NCI-H1417 treated with DMSO at 0.1 percent for 48 hours (cell line): ENCODE results near the gene PRM1.

Source experiments
- DNase-seq: peaks from one replicate; lab custom pipeline; 2025; lab: John Stamatoyannopoulos, UW

Gene PRM1

DNA sequence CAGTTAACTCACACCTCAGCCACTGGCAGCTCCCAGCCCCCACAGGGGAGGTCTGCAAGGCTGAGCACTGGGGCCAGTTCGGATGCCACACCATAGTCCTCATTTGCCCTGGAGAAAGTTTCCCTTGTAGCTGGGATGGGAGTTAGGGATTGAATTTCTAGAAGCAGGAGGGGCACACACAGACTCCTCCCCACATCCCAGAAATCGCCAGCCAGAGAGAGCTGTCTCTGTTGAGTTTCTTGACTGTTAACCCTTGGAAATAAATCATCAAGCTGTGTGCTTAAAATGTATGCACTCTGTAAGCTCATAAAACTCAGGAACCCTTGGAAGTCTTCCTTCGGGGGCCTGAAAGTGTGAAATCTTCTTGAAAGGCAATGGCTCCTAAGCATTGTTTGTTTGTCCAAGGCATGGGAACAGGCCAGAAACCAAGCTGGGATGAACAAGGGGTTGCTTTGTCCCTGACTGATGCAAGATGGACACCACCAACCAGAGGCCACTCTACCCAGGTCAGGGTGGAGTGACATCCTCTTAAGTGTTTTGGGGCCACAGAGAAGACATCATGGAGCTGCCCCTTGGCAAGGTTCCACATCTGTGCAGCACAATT lies 7.3 kb downstream of the PRM1 start:
- DNase-seq: no peak

GRCh38 chr16:11272921-11273720 lies 8.0 kb downstream of the PRM1 start, which contains the start of gene PRM3:
PRM3 (minus strand) TSS chr16:11273629; CDS start chr16:11273595, 34 bp downstream.
- no peak for DNase-seq

DNA sequence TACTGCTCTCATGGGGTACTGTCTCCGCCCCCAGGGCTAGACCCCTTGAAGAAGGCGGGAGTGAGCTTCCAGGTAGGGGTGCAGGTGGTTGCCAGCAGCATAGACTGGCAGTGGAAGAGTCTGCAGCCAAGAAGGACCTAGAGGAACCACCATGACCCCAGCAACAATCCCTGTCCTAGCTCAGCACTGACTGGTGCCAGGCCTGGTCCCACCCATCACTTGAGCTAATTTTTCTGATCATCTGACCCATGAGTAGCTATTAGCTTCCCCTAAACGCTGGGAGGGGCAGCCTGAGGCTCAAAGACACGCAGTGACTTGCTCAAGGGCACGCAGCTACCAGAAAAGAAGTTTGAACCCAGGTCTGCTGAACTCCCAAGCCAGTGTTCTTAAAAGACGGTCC lies 8.6 kb downstream of the PRM1 start:
- no peak for DNase-seq

GRCh38 chr16:11271610-11272009 lies 9.5 kb downstream of the PRM1 start:
- DNase-seq: no peak

DNA sequence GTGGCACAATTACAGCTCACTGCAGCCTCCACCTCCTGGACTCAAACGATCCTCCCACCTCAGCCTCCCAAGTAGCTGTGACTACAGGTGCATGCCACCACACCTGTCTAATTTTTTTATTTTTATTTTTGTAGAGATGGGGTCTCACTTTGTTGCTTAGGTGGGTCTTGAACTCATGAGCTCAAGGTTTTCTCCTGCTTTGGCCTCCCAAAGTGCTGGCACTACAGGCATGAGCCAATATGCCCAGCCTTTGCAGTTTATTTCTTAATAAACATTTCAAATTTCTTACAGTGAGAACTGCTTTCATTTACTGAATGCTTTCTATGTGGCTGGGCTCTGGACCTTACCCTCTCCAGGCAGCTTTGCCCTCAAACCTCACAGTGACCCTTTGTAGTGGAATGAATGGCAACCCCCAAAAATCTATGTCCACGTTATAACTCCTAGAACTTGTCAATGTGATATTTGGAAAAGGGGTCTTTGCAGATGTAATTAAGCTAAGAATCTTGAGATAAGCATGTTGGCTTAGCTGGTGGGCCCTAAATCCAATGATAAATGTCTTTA lies 10.4 kb downstream of the PRM1 start:
- no peak for DNase-seq

DNA sequence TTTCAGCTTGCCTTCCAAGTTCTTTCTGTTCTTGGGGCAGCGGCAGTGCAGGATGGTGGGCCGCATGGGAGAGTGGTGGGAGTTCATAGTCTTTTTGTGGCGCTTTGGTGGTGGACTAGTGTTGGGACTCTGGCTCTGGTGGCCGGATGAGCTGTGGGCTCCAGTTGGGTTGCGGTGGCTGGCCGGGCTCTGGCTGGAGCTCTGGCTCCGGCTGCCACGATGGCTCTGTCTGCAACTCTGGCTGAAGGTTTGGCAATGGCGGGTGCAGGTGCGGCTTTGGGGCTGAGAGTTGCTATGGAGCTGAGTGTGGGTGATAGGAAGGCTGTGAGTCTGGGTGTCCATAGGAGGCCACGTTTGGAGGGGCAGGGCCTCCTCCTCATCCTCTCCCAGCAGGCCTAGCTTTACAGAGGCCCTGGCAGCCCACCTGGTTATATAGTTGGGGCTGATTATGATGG lies 12.2 kb downstream of the PRM1 start, which contains the start of gene TNP2:
Gene TNP2 (minus strand): TSS at position 405 of the 455 bp plus-strand sequence. CDS start 63 bp downstream, at position 342.
- DNase-seq: no peak

- no peak for DNase-seq
These were observed 16.0 kb downstream of the PRM1 start for GRCh38 chr16:11265124-11265523.

DNA sequence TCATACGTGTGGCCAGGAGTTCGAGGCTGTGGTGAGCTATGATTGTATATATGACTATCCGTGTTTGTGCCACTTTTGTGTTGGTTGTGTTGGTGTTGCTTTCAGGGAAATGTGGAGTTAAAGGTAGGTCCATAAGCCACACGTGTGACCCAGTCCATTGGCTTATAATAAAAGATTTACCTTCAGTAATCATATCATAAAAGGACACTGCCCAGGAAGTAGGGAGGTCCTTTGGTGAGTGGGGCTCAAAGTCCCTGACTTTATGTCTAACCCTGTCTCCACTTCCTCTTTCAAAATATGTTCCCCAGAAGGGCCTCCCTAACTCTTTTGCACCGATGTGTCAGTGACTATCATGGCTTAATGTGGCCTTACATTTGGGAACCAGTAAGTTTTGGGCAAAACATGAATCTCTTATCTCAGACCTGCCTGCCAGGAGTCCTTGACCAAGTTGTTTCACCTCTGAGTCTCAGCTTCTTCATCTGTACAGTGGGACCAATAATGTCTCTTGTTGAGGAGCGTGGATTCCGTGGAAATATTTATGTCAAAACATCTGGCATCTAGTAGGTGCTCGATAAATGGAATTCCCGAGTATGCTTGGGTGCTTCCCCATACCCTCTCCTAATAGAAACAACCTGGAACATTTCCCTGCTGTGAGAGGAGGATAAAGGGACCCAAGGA lies 16.8 kb downstream of the PRM1 start:
- no peak for DNase-seq

GRCh38 chr16:11263737-11264136 lies 17.4 kb downstream of the PRM1 start:
- DNase-seq: no peak

DNA sequence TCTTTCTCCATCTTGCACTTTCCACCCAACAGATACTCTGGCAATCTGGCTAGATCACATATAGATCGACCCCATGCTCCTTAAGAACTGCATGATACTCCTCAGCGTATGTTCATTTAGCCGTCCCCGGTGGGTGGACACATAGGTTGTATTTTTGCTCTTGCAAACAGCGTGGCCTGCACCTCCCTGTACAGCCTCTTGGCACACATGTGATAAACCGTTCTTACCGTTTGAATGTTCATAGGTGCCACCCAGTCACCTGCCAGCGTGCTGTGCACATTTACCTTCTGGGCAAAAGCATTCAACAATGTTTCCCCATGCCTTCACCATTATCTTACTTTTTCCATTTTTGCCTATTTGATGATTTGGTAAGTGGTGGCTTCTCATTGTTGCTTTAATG lies 18.2 kb downstream of the PRM1 start:
- DNase-seq: no peak

GRCh38 chr16:11260596-11260966 lies 20.5 kb downstream of the PRM1 start:
- no peak for DNase-seq

GRCh38 chr16:11259655-11260595 lies 21.2 kb downstream of the PRM1 start:
- no peak for DNase-seq

DNA sequence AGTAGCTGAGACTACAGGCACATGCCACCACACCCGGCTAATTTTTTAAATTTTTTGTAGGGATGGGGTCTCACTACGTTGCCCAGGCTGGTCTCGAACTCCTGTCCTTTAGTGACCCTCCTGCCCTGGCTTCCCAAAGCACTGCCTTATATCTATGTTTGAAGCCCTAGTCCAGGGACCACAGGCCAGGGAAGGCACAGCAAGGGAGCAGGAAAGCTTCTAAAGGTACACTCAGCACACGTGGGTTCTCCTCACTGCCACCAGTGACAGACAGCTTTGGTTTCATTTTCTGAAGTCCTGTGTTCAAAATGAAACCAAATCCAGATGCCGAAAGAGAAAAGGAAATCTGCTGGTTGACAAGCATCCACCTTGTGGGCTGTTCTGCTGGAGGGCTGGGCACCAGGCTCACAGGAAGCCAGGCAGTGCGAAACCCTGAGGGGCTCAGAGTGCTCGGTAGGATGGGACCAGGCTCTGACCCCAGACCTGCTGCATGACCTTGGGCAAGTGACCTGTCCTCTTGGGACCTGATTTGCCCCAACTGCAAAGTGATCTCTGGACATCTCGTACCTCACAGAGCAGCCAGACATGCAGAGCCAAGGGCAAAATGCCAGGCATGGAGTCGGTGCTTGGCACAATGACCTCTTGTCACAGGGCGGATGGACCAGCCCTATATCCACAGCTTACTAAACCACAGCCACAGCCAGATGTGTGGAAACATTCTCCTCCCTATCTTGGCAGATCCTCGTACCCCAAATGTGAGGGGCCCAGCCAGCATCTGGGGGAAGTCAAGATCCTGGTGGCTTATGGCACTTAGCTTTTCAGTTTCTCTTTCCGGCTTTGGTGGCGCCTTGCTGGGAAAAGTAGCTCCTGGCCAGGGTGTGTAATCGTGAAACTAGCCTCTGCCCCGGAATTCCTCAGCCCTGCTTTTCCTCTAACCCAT lies 22.3 kb downstream of the PRM1 start:
- DNase-seq: no peak

DNA sequence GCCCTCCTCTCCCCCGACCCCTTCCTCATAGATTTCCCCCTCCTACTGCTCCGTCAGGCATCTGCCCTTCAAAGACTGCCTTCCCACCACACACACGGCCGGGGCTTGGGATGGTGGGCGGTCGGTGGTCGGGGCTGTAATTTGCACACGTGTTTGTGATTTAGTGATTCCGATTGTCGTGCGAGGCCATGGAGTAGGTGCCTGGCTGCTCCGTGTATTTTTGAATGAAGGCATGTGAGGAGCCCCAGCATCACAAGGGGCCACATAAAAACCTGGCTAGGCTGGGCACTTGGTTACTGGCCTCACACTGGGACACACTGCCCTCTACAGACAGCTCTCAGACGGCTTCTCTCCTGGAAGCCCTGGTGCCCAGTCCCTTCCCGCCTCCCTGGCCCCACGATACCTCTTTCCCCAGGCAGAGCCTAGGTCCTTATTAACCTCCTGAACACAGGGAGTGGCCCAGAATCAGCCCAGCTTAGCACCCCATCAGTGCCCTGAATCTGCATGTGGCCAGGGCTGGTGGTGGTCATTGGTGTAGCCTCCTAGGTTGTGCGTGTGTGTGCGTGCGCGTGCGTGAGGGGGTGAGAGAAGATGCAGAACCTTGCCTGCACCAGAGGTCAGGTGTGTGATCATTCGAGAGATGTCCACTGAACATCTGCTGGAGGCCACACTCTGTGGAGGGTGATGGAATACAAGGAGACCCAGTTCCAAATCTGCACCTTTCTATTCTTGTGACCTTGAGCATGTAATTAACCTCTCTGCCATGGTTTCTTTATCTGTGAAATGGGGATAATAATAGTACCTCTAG lies 23.8 kb downstream of the PRM1 start:
- peak; percentile 23 for DNase-seq

- no peak for DNase-seq
These were observed 24.4 kb downstream of the PRM1 start for GRCh38 chr16:11256661-11257130.

DNA sequence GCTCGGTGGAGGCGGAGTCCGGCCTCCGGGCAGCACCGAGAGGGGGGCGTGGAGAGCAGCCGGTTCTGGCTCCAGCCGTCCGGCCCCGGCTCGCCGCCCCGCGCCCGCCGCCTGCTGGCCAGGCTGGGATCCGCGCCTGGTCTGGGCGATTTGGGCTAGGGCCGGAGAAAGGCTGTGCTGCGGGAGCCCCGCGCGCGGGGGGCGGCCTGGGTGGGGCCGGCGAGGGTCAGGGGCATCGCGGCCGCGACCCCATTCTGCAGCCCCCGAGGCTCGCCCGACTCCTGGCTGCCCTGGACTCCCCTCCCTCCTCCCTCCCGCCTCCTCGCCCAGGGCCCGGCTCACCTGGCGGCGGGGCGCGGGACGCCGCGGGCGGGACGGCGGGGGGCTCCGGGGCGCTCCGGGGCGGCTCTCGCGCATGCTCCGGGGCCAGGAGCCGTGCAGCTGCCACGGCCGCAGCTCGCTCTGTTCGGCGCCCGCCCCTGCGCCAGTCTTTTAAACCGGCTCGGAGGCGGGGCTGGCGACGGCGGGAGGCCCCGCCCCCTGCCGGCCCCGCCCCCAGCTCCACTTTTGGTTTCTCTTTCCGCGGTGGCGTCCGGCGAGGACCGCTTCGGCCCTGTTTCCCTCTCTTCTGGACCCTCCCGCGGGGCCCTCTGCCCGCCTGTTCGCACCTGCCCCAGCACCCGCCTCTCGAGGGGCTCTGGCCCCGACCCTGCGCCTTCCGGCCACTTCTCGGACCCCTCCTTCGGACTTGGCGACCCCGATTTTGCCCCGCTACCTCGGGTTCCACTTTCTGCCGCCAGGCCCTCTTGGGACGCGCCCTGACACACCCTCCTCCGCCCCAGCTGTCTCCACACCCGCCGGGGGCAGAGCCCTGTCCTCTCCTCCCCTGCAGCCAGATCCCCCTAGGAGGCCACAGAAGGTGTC lies 25.1 kb downstream of the PRM1 start, which contains the start of gene SOCS1:
Gene SOCS1 (minus strand): TSS at position 468 of the 924 bp plus-strand sequence. CDS start 726 bp downstream, outside the sequence.
- DNase-seq: no peak

DNA sequence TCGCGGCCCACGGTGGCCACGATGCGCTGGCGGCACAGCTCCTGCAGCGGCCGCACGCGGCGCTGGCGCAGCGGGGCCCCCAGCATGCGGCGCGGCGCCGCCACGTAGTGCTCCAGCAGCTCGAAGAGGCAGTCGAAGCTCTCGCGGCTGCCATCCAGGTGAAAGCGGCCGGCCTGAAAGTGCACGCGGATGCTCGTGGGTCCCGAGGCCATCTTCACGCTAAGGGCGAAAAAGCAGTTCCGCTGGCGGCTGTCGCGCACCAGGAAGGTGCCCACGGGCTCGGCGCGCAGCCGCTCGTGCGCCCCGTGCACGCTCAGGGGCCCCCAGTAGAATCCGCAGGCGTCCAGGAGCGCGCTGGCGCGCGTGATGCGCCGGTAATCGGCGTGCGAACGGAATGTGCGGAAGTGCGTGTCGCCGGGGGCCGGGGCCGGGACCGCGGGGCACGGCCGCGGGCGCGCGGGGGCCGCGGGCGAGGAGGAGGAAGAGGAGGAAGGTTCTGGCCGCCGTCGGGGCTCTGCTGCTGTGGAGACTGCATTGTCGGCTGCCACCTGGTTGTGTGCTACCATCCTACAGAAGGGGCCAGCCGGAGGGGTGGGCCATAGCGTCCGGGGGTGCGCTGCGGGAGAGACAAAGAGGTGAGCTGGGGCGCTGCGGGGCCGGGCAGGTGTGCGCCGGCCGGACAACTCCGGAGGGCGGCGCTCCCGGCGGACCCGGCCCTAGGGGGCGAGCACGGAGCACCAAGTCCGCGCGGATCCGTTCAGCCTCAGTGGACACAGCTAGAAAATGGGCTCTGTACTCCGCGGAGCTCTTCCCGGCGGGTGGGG lies 26.0 kb downstream of the PRM1 start:
- no peak for DNase-seq
